Sigmoid colon (tissue), 4 donors: ENCODE measurements around the gene ACY1.

ENCODE experiments used
- CTCF ChIP-seq, 4 experiments: fragments of 450-650 bp in 3 of 4; fragments of 200-600 bp in 1 of 4; IDR thresholded peaks; one replicate each; pipeline ENCODE4 v1.5.1; 2016 to 2019; ENCODE audit warnings: antibody characterized with exemption in 4 of 4, mild to moderate bottlenecking in 3 of 4, moderate library complexity in 2 of 4
- EP300 ChIP-seq, 4 donors: sonication (generic); formaldehyde crosslinking; IDR thresholded peaks; one replicate each; pipeline ENCODE4 v1.6.1; 2017; ENCODE audit warnings: antibody characterized with exemption in 4 of 4
- POLR2A ChIP-seq, 2 donors: fragments of 450-650 bp; IDR thresholded peaks; one replicate each; pipeline ENCODE4 v1.6.1; 2016; ENCODE audit warnings: antibody characterized with exemption in 2 of 2, mild to moderate bottlenecking in 2 of 2, moderate library complexity in 2 of 2

- no peak for TF ChIP-seq CTCF (IDR thresholded peaks at IDR 0.05)
- TF ChIP-seq POLR2A (IDR thresholded peaks at IDR 0.05) = no peak
- TF ChIP-seq EP300 (IDR thresholded peaks at IDR 0.05) = no peak
Measured at GRCh38 chr3:52029535-52029934, 46.2 kb downstream of the ACY1 start.
